ENCODE results near the gene COL1A2. TPM values are rescaled to one million over a fixed set of nuclear protein-coding genes. Genes with fewer than 3 reads are reported as not detected.

Gene COL1A2
- total RNA-seq, 4 donors from 2014 or later = 109 to 374 (median 242) TPM

- no peak for TF ChIP-seq CTCF (IDR thresholded peaks at IDR 0.05; ENCODE audit: low read depth)
Measured at GRCh38 chr7:94392393-94392786, 2.3 kb upstream of the COL1A2 start.

GRCh38 chr7:94393246-94394108 is 1.2 kb upstream of the COL1A2 start:
- no peak for TF ChIP-seq CTCF (IDR thresholded peaks at IDR 0.05; ENCODE audit: low read depth)

- TF ChIP-seq CTCF (IDR thresholded peaks at IDR 0.05; ENCODE audit: low read depth) = no peak
Measured at GRCh38 chr7:94394109-94394436, 622 bp upstream of the COL1A2 start.

- TF ChIP-seq CTCF (IDR thresholded peaks at IDR 0.05; ENCODE audit: low read depth) = no peak
Measured at GRCh38 chr7:94395141-94396036, 694 bp downstream of the COL1A2 start.

- TF ChIP-seq CTCF (IDR thresholded peaks at IDR 0.05; ENCODE audit: low read depth) = no peak
Measured at GRCh38 chr7:94396037-94396431, 1.3 kb downstream of the COL1A2 start.

- no peak for TF ChIP-seq CTCF (IDR thresholded peaks at IDR 0.05; ENCODE audit: low read depth)
Measured at GRCh38 chr7:94396596-94396995, 1.9 kb downstream of the COL1A2 start.

- no peak for TF ChIP-seq CTCF (IDR thresholded peaks at IDR 0.05; ENCODE audit: low read depth)
Measured at GRCh38 chr7:94397722-94398121, 3.0 kb downstream of the COL1A2 start.

Measured in subcutaneous adipose tissue (tissue), 4 donors.